COLO668 (cell line): ENCODE measurements around the gene PCDH19.
"Not testable (repeated sequence)": the region's sequence is repeated elsewhere in the genome, so short reads cannot be mapped to it uniquely, and the experiment has no call there.

Source experiments
- DNase-seq: peaks from one replicate; lab custom pipeline; 2025; ENCODE audit not compliant: unreplicated experiment; lab: John Stamatoyannopoulos, UW

PCDH19 gene, protein sequence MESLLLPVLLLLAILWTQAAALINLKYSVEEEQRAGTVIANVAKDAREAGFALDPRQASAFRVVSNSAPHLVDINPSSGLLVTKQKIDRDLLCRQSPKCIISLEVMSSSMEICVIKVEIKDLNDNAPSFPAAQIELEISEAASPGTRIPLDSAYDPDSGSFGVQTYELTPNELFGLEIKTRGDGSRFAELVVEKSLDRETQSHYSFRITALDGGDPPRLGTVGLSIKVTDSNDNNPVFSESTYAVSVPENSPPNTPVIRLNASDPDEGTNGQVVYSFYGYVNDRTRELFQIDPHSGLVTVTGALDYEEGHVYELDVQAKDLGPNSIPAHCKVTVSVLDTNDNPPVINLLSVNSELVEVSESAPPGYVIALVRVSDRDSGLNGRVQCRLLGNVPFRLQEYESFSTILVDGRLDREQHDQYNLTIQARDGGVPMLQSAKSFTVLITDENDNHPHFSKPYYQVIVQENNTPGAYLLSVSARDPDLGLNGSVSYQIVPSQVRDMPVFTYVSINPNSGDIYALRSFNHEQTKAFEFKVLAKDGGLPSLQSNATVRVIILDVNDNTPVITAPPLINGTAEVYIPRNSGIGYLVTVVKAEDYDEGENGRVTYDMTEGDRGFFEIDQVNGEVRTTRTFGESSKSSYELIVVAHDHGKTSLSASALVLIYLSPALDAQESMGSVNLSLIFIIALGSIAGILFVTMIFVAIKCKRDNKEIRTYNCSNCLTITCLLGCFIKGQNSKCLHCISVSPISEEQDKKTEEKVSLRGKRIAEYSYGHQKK (N-terminal part only)

GRCh38 chrX:100409610-100410590 is at the start of gene PCDH19:
TSS of gene PCDH19 (minus strand) at chrX:100410273. CDS start at chrX:100408597, 1,676 bp downstream.
- DNase-seq = peak; percentile 33

DNA sequence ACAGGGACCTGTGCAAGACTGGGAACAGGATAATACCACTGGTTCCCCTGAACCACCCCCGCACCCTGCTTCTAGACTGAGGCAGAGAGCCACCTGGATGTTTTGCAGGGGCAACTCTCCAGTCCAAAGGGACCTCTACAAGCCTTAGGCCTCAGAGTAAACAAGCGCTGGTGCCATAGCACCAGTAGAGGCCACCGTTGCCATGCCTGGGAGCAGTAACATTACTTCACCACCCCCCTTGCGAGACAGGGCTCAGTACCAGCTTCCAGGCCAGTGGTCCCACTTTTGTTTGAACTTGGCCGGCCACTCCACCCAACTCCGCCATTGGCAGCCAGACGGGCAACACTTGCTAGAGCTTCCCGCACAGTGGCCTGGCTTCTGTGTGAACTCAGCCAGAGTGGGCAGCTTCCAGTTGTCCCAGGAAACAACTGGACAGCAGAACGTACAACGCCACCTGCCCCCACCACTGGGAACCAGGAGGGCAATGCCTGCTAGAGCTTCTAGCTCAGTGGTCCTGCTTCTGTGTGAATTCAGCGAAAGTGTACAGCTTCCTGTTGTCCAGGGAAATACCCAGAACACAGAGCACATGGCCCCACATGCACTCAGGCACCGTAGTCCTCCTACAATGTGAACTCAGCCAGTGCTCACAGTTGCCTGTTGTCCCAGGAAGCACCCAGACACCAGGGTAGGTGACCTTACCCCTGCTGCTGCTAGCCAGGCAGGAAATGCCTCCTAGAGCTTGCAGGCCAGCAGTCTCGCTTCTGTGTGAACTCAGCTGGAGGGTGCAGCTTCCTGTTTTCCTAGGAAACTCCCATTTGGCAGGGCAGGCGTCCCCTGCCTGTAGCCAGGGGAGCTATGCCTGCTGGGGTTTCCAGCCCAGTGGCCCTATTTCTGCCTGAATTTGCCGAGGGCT is 39.9 kb upstream of the PCDH19 start:
- no peak for DNase-seq

DNA sequence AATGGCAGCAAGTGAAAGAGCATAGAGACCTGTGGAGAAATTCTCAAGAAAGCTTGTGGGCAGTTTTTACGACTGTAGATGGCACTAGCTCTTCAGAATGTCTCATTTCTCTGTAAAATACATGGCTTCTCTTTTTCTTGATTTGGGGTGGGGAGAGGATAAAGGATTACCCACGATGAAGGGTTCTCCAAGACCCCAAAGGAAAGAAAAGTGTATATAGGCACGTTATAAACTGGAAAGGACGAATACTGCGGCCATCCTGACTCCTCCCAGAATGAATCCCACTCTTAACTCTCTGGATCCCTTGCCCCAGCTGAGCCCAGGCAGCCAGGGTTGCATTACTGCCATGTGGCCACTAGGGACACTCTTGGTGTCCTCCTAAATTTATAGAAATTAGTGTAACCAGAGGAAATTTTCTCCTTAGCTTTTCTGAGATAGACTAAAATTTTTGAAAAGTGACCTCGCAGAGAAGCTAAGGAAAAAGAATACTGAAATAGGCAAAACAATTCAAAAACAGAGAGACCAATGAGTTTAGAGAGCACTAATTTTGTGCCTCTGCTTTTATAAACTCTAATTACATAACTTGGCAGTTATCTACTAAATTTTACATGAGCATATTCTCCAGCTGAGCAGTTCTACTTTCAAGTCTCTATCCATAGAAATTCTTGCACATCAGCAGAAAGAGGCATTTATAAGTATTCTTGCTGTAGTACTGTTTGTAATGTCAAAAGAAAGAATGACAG is 37.8 kb upstream of the PCDH19 start:
- peak; percentile 1 for DNase-seq

DNA sequence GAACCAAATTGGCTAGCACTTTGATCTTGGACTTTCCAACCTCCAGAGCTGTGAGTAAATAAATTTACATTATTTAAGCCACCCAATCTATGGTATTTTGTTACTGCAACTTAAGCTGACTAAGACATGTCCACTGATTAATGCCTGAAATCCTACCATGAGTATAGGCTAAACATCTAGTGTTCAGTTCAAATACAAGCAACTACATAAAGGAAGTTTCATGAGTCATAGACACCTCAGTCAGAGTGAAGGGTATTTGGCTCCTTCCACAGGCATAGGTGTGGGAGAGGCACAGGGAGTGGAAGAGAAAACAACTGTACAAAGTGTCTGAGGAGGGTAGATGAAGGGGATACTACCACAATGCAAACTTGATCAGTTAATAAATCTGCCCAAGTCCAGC is 35.5 kb upstream of the PCDH19 start:
- DNase-seq = no peak

DNA sequence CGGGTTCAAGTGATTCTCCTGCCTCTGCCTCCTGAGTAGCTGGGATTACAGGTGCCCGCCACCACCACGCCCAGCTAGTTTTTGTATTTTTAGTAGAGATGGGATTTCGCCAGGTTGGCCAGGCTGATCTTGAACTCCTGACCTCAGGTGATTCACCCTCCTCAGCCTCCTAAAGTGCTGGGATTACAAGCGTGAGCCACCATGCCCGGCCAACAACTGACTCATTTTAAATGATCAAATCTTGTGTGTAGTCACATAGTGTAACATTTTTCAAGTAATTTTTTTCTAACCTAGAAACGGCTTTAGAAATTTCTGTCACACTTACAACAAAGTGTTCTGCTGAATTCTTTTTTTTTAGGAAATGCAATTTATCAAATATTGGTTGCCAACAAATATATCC is 31.2 kb upstream of the PCDH19 start:
- not testable (repeated sequence) for DNase-seq

DNA sequence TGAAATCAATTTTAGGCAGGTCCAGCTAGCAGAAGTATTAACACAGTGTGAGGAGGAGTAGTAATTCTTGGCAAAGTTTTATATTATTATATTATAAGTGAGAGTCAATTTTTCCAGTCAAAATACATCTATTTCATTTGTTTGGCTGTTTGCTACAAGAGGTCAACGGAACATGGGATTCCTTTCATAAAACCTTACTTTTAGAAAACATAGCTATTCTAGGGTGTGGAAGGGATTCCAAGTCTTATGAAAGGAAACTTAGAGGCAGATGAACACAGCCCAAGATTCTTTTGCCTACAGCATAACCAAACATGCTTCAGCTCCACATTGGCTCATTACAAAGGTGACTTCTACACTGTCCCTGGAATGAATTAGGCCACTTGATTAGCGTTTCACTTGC is 29.9 kb upstream of the PCDH19 start:
- no peak for DNase-seq

- no peak for DNase-seq
Observed at GRCh38 chrX:100435726-100436125, 25.7 kb upstream of the PCDH19 start.

GRCh38 chrX:100424012-100424411 is 13.9 kb upstream of the PCDH19 start:
- no peak for DNase-seq

DNA sequence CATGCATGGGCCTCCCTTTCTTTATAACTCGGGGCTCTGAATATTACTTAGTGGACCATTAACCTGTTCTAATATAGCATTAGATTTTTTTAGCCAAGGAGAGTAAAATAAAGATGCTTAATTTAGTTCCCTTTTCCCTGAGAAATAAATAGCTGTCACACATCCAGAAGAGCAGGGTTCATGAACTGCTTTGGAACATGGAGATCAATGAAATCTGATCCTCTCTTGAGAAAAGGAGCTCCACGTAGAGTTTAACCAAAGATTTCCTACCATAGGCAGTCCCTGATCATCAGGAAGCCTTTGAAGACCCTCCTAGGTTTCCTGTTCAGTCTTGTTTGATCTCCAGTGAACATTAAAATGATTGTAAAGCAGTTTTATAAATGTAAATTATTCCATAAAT is 8.5 kb upstream of the PCDH19 start:
- DNase-seq = no peak

DNA sequence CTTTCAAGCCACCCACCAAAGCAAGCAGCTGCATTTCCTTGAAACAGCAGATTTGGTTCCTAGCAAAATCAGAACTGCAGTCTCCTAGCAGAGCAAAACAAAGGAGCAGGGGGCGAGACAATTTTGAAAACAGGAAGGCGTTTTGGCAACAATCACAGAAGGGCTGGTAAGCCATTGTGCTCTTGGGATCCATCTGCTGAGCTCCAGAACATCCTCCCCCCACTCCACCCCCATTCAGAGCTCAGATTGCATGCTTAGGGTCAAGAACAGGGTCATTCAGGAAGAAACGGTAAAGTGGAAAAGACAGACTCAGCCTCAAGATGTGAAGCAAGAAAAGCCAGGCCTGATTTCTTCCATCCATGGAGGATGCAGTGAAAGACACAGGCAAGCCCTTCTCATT is 7.6 kb upstream of the PCDH19 start:
- DNase-seq = no peak

GRCh38 chrX:100413229-100413628 is 3.2 kb upstream of the PCDH19 start:
- peak; percentile 5 for DNase-seq

DNA sequence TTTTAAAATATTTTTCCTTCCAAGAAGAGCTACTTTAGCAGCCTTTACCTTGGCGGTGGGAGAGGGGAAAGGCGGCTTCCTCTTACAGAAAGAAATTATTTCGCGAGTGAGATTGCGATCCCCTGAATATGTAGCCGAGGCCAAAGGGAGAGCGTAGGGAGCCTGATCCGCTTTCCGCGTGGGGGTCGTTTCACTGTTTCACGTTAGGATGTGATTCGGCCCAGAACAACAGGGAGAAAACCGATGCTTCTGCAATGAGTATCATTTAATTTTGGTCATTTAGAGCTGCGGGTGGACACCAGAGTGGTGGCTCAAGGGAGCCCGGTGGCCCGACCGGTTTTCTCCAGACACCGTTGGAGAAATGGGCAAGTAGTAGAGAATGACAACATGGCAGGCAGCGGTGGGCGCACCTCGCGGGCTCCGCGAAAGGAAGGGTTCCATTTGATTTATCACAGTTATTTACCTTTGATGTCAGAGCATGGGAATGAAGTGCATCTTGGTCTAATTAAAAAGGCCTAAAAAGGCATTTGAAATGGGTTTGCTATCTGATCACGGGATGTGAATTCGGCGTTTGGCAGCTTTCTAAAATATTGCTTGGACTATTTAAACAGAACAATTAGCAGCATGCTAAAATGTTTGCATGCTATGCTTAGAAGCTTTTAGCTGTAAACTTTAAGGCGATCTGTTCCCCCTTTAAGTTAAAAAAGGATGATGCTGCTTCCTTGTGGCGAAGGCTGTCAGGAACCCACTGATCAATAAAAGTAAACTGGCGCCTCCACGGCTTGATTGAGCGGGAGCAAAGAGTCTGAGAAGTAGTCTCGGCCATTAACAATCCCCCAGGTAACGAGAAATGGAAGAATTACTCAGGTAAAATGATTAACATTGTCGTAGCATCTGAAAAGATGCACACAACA is 2.0 kb upstream of the PCDH19 start:
- no peak for DNase-seq

DNA sequence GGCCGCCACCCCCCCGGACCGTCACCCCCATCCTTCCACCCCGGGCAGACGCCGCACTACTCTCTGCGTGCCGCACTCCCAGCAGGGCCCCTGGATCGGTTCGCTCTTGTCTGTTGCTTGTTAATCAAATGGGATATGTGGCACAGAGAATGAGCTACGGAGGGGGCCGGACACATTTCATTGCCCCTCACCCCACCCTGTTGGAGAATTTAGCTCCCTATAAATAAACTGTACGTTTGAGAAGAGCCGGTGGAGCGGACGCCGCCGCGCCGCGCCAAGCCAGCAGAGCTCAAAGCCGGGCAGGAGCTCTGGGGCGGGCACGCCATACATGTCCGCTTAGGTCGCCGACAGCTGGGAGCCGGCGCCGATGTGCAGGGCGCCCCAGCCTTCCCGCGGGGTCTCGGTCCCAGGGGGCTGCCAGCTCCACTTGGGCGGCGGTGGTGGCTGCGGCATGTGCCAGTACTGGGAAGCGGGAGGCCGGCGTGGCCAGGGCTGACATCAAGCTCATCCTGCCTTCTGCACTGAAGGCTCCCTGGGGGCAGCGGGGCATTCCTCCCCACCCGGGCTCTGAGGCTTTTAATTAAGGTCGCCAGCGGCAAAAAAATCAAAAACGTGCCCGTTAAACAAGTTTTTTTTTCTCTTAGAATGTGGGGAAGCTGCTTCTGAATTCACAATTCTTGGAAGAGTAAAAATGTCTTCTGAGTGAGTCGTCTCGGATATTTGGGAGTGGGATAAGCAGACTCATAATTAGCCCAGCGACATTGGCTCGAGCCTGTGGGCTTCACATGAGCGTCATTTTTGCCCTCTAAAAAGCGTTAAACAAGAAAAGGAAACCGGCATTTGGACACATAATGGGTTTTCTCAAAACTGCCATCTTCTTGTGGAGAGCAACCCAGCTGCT is 1.1 kb upstream of the PCDH19 start:
- no peak for DNase-seq

- DNase-seq = no peak
Observed at GRCh38 chrX:100408713-100409609, 1.1 kb downstream of the PCDH19 start.

DNA sequence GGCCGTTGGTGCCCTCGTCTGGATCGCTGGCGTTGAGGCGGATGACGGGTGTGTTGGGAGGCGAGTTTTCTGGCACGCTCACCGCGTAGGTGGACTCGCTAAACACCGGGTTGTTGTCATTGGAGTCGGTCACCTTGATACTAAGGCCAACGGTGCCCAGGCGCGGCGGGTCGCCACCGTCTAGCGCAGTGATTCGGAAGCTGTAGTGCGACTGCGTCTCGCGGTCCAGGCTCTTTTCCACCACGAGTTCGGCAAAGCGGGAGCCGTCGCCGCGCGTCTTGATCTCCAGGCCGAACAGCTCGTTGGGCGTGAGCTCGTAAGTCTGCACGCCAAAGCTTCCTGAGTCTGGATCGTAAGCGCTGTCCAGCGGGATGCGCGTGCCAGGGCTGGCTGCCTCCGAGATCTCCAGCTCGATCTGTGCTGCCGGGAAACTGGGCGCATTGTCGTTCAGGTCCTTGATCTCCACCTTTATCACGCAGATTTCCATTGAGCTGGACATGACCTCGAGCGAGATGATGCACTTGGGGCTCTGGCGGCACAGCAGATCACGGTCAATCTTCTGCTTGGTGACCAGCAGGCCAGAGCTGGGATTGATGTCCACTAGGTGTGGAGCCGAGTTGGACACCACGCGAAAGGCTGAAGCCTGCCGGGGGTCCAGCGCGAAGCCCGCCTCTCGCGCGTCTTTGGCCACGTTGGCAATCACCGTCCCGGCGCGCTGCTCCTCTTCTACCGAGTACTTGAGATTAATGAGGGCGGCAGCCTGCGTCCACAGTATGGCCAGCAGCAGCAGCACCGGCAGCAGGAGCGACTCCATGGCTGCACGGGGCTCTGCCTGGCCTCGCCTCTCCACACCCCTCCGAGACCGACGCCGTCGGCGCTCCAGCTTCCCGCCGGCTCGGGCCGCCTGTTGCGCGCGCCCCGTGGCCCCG is 2.0 kb downstream of the PCDH19 start:
- no peak for DNase-seq
